ENCODE results near the gene WDR82.
"Not testable (repeated sequence)": the region's sequence is repeated elsewhere in the genome, so short reads cannot be mapped to it uniquely, and the experiment has no call there.

Gene WDR82

DNA sequence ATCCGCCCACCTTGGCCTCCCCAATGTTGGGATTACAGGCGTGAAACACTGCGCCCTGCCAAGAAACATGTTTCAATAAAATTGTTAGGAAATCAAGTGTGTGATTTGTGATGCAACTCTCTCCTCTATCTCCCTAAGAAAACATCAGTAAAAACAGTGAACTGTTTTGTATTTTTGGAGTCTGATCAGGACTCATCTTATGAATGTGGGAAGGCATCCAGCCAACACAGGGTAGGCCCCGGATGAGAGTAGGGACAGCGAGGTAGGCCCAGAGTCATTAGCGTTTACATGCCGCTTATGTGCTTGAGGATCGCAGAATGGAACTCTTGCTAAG lies 8.3 kb upstream of the WDR82 start:
- TF ChIP-seq CTCF (IDR thresholded peaks at IDR 0.05; ENCODE audit: low read depth, low read length), result no peak
- peak overlapping the region; percentile 91 for H3K4me3 ChIP-seq (ENCODE audit: low read depth, low read length)

DNA sequence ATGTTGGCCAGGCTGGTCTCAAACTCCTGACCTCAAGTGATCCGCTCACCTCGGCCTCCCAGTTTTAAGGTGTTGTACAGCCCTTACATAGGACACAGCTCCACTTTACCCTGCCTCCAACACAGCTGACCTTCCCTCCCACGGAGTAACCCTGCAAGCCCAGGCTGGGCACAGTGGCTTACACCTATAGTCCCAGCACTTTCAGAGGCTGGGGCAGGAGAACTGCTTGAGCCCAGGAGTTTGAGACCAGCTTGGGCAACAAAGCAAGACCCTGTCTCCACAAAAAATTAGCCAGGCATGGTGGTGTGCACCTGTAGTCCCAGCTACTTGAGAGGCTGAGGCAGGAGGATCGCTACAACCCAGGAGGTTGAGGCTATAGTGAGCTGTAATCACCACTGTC lies 5.6 kb upstream of the WDR82 start:
- not testable (repeated sequence) for H3K4me3 ChIP-seq (ENCODE audit: low read depth, low read length)

GRCh38 chr3:52283306-52283705 lies 4.9 kb upstream of the WDR82 start:
- no peak overlapping the region for H3K4me3 ChIP-seq (ENCODE audit: low read depth, low read length)
- no peak for TF ChIP-seq CTCF (IDR thresholded peaks at IDR 0.05; ENCODE audit: low read depth, low read length)

DNA sequence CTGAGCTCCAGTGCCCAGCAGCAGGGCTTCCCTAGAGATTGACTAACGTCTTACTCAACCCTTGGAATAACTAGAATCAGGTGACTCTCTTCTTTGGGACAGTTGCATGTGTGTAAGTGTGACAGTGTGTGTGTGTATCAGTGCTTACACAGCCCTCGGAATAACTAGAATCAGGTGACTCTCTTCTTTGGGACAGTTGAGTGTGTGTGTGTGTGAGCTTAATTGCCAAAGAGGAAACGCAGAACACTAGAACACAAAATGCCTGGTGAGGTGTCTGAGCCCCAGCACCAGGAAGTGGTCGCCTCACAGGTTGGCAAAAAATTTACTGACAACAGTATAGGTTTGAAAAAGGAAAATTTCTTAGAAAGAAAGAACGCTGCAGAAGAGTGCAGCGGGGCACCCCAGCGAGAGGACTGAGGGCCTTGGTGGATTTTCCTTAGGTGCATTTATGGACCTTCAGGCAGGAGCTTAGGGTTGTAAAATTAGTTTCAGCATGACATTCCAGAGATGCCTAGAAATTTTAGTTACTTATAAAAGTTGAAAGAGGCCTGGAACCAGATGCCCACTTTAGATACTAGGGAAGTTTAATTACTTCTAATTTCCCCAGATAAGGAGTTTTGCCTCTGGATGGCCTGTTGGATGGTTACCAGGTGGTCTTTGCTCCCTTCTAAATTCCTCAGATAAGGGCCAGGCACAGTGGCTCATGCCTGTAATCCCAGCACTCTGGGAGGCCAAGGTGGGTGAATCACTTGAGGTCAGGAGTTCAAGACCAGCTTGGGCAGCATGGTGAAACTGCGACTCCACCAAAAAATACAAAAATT lies 3.7 kb upstream of the WDR82 start:
- no peak for TF ChIP-seq CTCF (IDR thresholded peaks at IDR 0.05; ENCODE audit: low read depth, low read length)

GRCh38 chr3:52280050-52280461 lies 1.6 kb upstream of the WDR82 start:
- no peak for TF ChIP-seq CTCF (IDR thresholded peaks at IDR 0.05; ENCODE audit: low read depth, low read length)
- H3K4me3 ChIP-seq (ENCODE audit: low read depth, low read length), result no peak overlapping the region

More for the DNA sequence above, 3.7 kb upstream of the WDR82 start:
- no peak overlapping the region for H3K4me3 ChIP-seq (ENCODE audit: low read depth, low read length)

- H3K4me3 ChIP-seq (ENCODE audit: low read depth, low read length), result no peak overlapping the region
- no peak for TF ChIP-seq CTCF (IDR thresholded peaks at IDR 0.05; ENCODE audit: low read depth, low read length)
Measured at GRCh38 chr3:52279596-52279995, 1.1 kb upstream of the WDR82 start.

DNA sequence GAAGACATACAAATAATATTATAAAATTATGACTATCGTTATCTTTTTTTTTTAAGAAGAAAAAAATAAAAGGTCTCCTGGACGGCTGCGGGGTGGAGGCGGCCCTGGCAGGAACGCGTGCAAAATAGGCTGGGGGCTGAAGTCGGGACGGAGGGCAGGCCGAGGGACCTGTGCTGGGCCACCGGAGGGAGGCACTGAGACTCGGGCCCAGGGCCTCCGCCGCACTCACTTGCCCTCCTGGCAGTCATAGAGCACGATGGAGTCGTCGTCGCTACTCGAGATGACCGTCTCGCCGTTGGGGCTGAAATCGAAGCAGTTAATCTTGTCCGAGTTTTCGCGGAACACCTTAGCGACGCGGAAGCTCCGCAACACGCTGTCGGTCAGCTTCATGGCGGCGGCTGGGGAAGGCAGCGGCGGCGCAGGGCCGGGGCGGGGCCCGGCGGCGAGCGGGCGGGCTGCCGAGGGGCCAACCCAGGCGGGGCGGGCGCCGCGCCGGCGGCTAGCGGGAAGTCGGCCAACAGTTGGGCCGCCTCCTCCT lies 408 bp downstream of the WDR82 start:
- TF ChIP-seq CTCF (IDR thresholded peaks at IDR 0.05; ENCODE audit: low read depth, low read length), result peak; percentile 30; the same call in 1 of the 2 replicates
- peak overlapping the region; percentile 91 for H3K4me3 ChIP-seq (ENCODE audit: low read depth, low read length)

Data from WI38 (cell line).